ENCODE data around the gene WDFY4. TPM values are rescaled to one million over a fixed set of nuclear protein-coding genes. Genes with fewer than 3 reads are reported as not detected.

The WDFY4 gene
- polyA plus RNA-seq, 1 donor (not counting 4 experiments of a cell fraction or from before 2014, with no cell fraction given): 0.04 TPM

DNA sequence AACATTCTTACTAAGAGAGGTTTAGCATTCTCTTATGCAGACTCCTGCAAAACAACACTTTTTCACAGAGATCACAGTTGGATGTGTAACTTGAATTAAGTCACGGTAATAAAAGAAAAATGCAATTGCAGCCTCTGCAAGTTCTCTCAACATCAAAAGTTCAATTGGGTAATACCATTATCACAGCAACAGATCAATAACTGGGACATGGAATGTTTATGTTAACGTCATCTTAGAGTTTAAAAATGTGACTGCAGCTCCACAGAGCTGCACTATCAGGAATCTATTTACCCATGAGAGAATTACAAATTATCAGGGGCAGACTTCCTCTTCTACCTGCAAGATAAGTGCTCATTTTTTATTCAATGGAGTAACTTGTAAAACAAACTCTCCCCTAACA is 344.0 kb downstream of the WDFY4 start:
- Histone ChIP-seq H3K36me3 (ENCODE audit: control insufficient read depth in 2 of 2, extremely low read depth in 1 of 2, insufficient read depth in 2 of 2, low read length in 2 of 2) (no peaks in the 10 kb centered on the region), H2AFZ (ENCODE audit: control insufficient read depth, low read length) (no peak overlapping the region), H3K4me1 (ENCODE audit: control insufficient read depth, extremely low read depth, insufficient read depth, low read length) (no peaks in the 10 kb centered on the region), H3K27me3 (ENCODE audit: control insufficient read depth, extremely low read depth, insufficient read depth, low read length) (no peaks in the 10 kb centered on the region), H3K9me3 (ENCODE audit: control insufficient read depth, low read depth, low read length) (no peaks in the 10 kb centered on the region), H4K20me1 (ENCODE audit: control insufficient read depth, extremely low read depth, insufficient read depth, low read length) (no peaks in the 10 kb centered on the region), H3K9me1 (ENCODE audit: control insufficient read depth, extremely low read depth, insufficient read depth, low read length) (no peaks in the 10 kb centered on the region), H3K4me3 (ENCODE audit: control insufficient read depth in 2 of 3, extremely low read depth in 1 of 3, insufficient read depth in 2 of 3, low read depth in 1 of 3, low read length in 3 of 3) (no peak overlapping the region), H3K4me2 (ENCODE audit: control insufficient read depth, extremely low read depth, insufficient read depth, low read depth, low read length) (no peak overlapping the region), H3K79me2 (ENCODE audit: control insufficient read depth, insufficient read depth, low read length) (no peaks in the 10 kb centered on the region), H3K9ac (ENCODE audit: control insufficient read depth, extremely low read depth, insufficient read depth, low read length) (no peak overlapping the region), H3K27ac (ENCODE audit: control insufficient read depth, insufficient read depth, low read length) (no peak overlapping the region)
- dilution Hi-C loops (cut with MboI; ENCODE audit: extremely low pct_ligation_motif_present, low sequenced_read_pairs): no loop called here
- TF ChIP-seq EZH2 (IDR thresholded peaks at IDR 0.05; ENCODE audit: low read length) (no peak), CTCF (optimal IDR thresholded peaks at IDR 0.05 in 1 of 3, IDR thresholded peaks at IDR 0.05 in 1 of 3, conservative IDR thresholded peaks at IDR 0.05 in 1 of 3; ENCODE audit: extremely low read depth in 1 of 3, insufficient read depth in 2 of 3, low read length in 3 of 3) (no peak)
- FAIRE-seq (no peak), DNase-seq (ENCODE audit: low read depth, low spot score) (no peak)

- Histone ChIP-seq H3K4me3 (ENCODE audit: control insufficient read depth in 2 of 3, extremely low read depth in 1 of 3, insufficient read depth in 2 of 3, low read depth in 1 of 3, low read length in 3 of 3) (no peak overlapping the region), H3K79me2 (ENCODE audit: control insufficient read depth, insufficient read depth, low read length) (no peaks in the 10 kb centered on the region), H3K9me3 (ENCODE audit: control insufficient read depth, low read depth, low read length) (no peaks in the 10 kb centered on the region), H3K4me2 (ENCODE audit: control insufficient read depth, extremely low read depth, insufficient read depth, low read depth, low read length) (no peak overlapping the region), H3K27me3 (ENCODE audit: control insufficient read depth, extremely low read depth, insufficient read depth, low read length) (no peaks in the 10 kb centered on the region), H4K20me1 (ENCODE audit: control insufficient read depth, extremely low read depth, insufficient read depth, low read length) (no peaks in the 10 kb centered on the region), H3K9ac (ENCODE audit: control insufficient read depth, extremely low read depth, insufficient read depth, low read length) (no peak overlapping the region), H3K36me3 (ENCODE audit: control insufficient read depth in 2 of 2, extremely low read depth in 1 of 2, insufficient read depth in 2 of 2, low read length in 2 of 2) (no peaks in the 10 kb centered on the region), H3K4me1 (ENCODE audit: control insufficient read depth, extremely low read depth, insufficient read depth, low read length) (no peaks in the 10 kb centered on the region), H2AFZ (ENCODE audit: control insufficient read depth, low read length) (no peak overlapping the region), H3K27ac (ENCODE audit: control insufficient read depth, insufficient read depth, low read length) (no peak overlapping the region), H3K9me1 (ENCODE audit: control insufficient read depth, extremely low read depth, insufficient read depth, low read length) (no peaks in the 10 kb centered on the region)
- dilution Hi-C loops (cut with MboI; ENCODE audit: extremely low pct_ligation_motif_present, low sequenced_read_pairs): no loop called here
- no peak for TF ChIP-seq CTCF (optimal IDR thresholded peaks at IDR 0.05 in 1 of 3, IDR thresholded peaks at IDR 0.05 in 1 of 3, conservative IDR thresholded peaks at IDR 0.05 in 1 of 3; ENCODE audit: extremely low read depth in 1 of 3, insufficient read depth in 2 of 3, low read length in 3 of 3)
- no peak for TF ChIP-seq EZH2 (IDR thresholded peaks at IDR 0.05; ENCODE audit: low read length)
- FAIRE-seq (no peak), DNase-seq (ENCODE audit: low read depth, low spot score) (no peak)
These were observed 345.0 kb downstream of the WDFY4 start for GRCh38 chr10:49029666-49030065.

Small RNAs within 50 kb of the gene (small RNA-seq; reads per million reads assigned to genes)
- gene MIR4294 (ENCODE audit: insufficient read length in 3 of 3, low read depth in 3 of 3, low replicate concordance in 1 of 3): 0 reads per million in 3 experiments

Other genes with a start within 250 kb of the WDFY4 start
- gene ARHGAP22, start 79.8 kb upstream of the WDFY4 start, polyA plus RNA-seq: 4.9 to 8.7 TPM (median 6.4 TPM) in 3 replicates

Measured in keratinocyte (primary cell).